Measurements from ENCODE around the gene SIGLEC6. TPM values are rescaled to one million over a fixed set of nuclear protein-coding genes. Genes with fewer than 3 reads are reported as not detected.

The SIGLEC6 gene
- total RNA-seq, 1 experiment from 2014 or later, result not detected

DNA sequence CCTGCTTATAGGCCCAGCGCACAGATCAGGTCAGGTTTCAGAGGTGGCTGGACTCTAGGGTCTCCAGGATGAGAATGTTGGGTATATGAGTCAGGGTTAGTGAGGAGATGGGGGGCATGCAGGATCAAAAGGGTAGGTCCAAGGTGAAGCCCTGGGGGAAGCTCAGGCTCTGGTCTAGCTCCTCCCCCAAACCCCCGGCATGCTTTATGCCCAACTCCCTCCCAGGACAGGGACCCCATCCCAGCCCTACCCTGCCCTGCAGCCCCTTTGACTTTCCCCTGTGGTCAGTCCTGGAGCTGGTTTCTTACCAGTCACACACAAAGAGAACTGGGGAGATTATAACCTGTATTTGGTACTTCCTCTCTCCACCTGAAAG, 62.9 kb downstream of the SIGLEC6 start:
- no peak overlapping the region for H3K4me3 ChIP-seq (replicated peaks in 1 of 2; ENCODE audit: low read depth in 1 of 2, low read length in 2 of 2)
- no peaks in the 10 kb centered on the region for H3K79me2 ChIP-seq (ENCODE audit: insufficient read depth, low read length)
- RAD21 ChIA-PET (ENCODE audit: low non-redundant PET in 1 of 2, low total read pairs in 2 of 2, uncharacterized antibody in 2 of 2, unreplicated experiment in 2 of 2), result no interaction called here
- TF ChIP-seq, protein P1, sequence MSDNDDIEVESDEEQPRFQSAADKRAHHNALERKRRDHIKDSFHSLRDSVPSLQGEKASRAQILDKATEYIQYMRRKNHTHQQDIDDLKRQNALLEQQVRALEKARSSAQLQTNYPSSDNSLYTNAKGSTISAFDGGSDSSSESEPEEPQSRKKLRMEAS (IDR thresholded peaks at IDR 0.05), result no peak
- no peak for TF ChIP-seq EZH2 (IDR thresholded peaks at IDR 0.05)
- TF ChIP-seq, protein P2, sequence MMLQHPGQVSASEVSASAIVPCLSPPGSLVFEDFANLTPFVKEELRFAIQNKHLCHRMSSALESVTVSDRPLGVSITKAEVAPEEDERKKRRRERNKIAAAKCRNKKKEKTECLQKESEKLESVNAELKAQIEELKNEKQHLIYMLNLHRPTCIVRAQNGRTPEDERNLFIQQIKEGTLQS (IDR thresholded peaks at IDR 0.05), result no peak
- no peak for TF ChIP-seq CEBPB (IDR thresholded peaks at IDR 0.05; ENCODE audit: low read depth)
- TF ChIP-seq, protein P3, sequence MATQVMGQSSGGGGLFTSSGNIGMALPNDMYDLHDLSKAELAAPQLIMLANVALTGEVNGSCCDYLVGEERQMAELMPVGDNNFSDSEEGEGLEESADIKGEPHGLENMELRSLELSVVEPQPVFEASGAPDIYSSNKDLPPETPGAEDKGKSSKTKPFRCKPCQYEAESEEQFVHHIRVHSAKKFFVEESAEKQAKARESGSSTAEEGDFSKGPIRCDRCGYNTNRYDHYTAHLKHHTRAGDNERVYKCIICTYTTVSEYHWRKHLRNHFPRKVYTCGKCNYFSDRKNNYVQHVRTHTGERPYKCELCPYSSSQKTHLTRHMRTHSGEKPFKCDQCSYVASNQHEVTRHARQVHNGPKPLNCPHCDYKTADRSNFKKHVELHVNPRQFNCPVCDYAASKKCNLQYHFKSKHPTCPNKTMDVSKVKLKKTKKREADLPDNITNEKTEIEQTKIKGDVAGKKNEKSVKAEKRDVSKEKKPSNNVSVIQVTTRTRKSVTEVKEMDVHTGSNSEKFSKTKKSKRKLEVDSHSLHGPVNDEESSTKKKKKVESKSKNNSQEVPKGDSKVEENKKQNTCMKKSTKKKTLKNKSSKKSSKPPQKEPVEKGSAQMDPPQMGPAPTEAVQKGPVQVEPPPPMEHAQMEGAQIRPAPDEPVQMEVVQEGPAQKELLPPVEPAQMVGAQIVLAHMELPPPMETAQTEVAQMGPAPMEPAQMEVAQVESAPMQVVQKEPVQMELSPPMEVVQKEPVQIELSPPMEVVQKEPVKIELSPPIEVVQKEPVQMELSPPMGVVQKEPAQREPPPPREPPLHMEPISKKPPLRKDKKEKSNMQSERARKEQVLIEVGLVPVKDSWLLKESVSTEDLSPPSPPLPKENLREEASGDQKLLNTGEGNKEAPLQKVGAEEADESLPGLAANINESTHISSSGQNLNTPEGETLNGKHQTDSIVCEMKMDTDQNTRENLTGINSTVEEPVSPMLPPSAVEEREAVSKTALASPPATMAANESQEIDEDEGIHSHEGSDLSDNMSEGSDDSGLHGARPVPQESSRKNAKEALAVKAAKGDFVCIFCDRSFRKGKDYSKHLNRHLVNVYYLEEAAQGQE (IDR thresholded peaks at IDR 0.05; ENCODE audit: low read depth), result no peak
- no peak for TF ChIP-seq POLR2A (IDR thresholded peaks at IDR 0.05; ENCODE audit: borderline replicate concordance, extremely low read depth, insufficient read depth, insufficient read length)
- no peak for TF ChIP-seq ZNF274 (IDR thresholded peaks at IDR 0.05; ENCODE audit: low read depth, low read length)
- TF ChIP-seq CBX3 (IDR thresholded peaks at IDR 0.05; ENCODE audit: low read depth), result no peak
- no peak for TF ChIP-seq RAD21 (IDR thresholded peaks at IDR 0.05; ENCODE audit: low read depth)
- TF ChIP-seq ELF1 (IDR thresholded peaks at IDR 0.05; ENCODE audit: borderline replicate concordance, low read depth), result no peak
- TF ChIP-seq, protein P4, sequence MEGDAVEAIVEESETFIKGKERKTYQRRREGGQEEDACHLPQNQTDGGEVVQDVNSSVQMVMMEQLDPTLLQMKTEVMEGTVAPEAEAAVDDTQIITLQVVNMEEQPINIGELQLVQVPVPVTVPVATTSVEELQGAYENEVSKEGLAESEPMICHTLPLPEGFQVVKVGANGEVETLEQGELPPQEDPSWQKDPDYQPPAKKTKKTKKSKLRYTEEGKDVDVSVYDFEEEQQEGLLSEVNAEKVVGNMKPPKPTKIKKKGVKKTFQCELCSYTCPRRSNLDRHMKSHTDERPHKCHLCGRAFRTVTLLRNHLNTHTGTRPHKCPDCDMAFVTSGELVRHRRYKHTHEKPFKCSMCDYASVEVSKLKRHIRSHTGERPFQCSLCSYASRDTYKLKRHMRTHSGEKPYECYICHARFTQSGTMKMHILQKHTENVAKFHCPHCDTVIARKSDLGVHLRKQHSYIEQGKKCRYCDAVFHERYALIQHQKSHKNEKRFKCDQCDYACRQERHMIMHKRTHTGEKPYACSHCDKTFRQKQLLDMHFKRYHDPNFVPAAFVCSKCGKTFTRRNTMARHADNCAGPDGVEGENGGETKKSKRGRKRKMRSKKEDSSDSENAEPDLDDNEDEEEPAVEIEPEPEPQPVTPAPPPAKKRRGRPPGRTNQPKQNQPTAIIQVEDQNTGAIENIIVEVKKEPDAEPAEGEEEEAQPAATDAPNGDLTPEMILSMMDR (IDR thresholded peaks at IDR 0.05 in 2 of 3, conservative IDR thresholded peaks at IDR 0.05 in 1 of 3; ENCODE audit: borderline replicate concordance in 1 of 3, insufficient read depth in 1 of 3, low read depth in 2 of 3, low read length in 2 of 3), result no peak
- no peak for TF ChIP-seq FOSL1 (IDR thresholded peaks at IDR 0.05; ENCODE audit: low read depth)
- TF ChIP-seq TCF7L2 (IDR thresholded peaks at IDR 0.05; ENCODE audit: borderline replicate concordance, extremely low read depth, insufficient read depth, insufficient read length), result no peak
- TF ChIP-seq SIN3A (IDR thresholded peaks at IDR 0.05; ENCODE audit: low read depth), result no peak
- TF ChIP-seq, protein P5, sequence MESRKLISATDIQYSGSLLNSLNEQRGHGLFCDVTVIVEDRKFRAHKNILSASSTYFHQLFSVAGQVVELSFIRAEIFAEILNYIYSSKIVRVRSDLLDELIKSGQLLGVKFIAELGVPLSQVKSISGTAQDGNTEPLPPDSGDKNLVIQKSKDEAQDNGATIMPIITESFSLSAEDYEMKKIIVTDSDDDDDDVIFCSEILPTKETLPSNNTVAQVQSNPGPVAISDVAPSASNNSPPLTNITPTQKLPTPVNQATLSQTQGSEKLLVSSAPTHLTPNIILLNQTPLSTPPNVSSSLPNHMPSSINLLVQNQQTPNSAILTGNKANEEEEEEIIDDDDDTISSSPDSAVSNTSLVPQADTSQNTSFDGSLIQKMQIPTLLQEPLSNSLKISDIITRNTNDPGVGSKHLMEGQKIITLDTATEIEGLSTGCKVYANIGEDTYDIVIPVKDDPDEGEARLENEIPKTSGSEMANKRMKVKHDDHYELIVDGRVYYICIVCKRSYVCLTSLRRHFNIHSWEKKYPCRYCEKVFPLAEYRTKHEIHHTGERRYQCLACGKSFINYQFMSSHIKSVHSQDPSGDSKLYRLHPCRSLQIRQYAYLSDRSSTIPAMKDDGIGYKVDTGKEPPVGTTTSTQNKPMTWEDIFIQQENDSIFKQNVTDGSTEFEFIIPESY (IDR thresholded peaks at IDR 0.05; ENCODE audit: extremely low read depth, insufficient replicate concordance, low read length), result no peak
- TF ChIP-seq YY1 (IDR thresholded peaks at IDR 0.05; ENCODE audit: extremely low read depth, insufficient replicate concordance, low read depth, low read length), result no peak
- TF ChIP-seq ZFX (IDR thresholded peaks at IDR 0.05), result no peak
- H3K4me2 ChIP-seq (ENCODE audit: low read length), result no peak overlapping the region
- H4K20me1 ChIP-seq (ENCODE audit: insufficient read depth), result no peaks in the 10 kb centered on the region
- no peaks in the 10 kb centered on the region for H3K36me3 ChIP-seq (ENCODE audit: control insufficient read depth in 1 of 2, insufficient read depth in 2 of 2, low read length in 2 of 2)
- BruUV-seq (replicated peaks), result no TSS peak
- DNase-seq (ENCODE audit: low read depth, low spot score) (no peak), ATAC-seq (no peak)
- H3K9ac ChIP-seq (ENCODE audit: low read length), result no peak overlapping the region
- POLR2A ChIA-PET, result interaction anchor here (0.6 kb wide), 1 partner anchor 102 kb away, joined by 3 read pairs; the partner anchor contains the start of gene ZNF175
- CTCF ChIA-PET, result no interaction called here
- H3K9me3 ChIP-seq (ENCODE audit: control insufficient read depth in 1 of 2, insufficient read depth in 1 of 2, low read depth in 1 of 2, low read length in 2 of 2), result no peaks in the 10 kb centered on the region
- no peak overlapping the region for H3K27ac ChIP-seq (ENCODE audit: low read depth, low read length)
- intact Hi-C loops (cut with micrococcal nuclease), result no loop called here
- peaks cover 24% of the 10 kb centered on the region for H3K27me3 ChIP-seq (ENCODE audit: insufficient read depth, low read length)
- H3K9me2 ChIP-seq (ENCODE audit: insufficient read depth), result no peaks in the 10 kb centered on the region
- no peaks in the 10 kb centered on the region for H3K4me1 ChIP-seq (ENCODE audit: control insufficient read depth in 1 of 2, insufficient read depth in 2 of 2, low read length in 2 of 2)
- H2AFZ ChIP-seq (ENCODE audit: low read depth, low read length, poor library complexity, severe bottlenecking), result no peak overlapping the region

All from HCT116 (cell line).